ENCODE data around the gene LIPI.

The LIPI gene

DNA sequence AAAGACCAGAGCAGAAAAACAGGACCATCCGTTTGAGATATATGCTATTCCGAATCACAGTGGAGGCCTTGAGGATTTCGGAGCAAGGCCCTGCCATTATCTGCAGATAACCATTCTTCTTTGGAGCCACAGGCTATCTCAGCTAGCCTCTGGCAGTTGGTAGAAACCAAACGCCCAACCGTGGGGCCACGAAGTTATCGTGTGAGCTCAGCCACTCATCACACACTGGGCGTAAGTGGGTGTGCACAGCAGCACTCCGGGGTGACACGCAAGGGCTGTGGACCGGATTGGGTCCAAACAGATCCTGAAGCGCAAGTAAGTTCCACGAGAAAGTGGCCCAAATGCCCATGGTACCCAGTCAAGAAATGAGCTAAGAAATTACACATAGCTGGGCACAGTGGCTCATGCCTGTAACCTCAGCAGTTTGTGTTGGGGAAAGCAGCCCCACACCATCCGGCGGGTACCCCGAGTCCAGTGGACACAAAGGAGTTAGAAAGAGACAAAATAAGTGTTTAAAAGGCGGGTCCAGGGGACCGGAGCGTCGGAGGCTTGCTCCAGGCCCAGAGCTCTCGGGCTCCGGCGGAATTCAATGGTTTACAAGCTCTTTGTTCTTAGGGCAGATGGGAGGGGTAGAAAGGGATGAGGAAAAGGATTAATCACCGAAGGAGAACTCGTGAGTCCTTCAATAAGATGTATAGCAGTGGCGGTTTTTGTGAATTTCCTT lies 130.6 kb downstream of the LIPI start:
- Histone ChIP-seq H3K9me3 (ENCODE audit: severe bottlenecking) (no peaks in the 10 kb centered on the region), H3K27me3 (ENCODE audit: insufficient read depth, poor library complexity, severe bottlenecking) (no peaks in the 10 kb centered on the region), H3K36me3 (ENCODE audit: low read depth) (no peaks in the 10 kb centered on the region), H3K4me3 (ENCODE audit: severe bottlenecking) (no peak overlapping the region), H3K4me1 (ENCODE audit: insufficient read depth, poor library complexity, severe bottlenecking) (no peaks in the 10 kb centered on the region), H3K27ac (ENCODE audit: poor library complexity, severe bottlenecking) (no peak overlapping the region)
- ATAC-seq (ENCODE audit: low read depth) (no peak), DNase-seq (ENCODE audit: low spot score) (no peak)
- TF ChIP-seq, protein P1, sequence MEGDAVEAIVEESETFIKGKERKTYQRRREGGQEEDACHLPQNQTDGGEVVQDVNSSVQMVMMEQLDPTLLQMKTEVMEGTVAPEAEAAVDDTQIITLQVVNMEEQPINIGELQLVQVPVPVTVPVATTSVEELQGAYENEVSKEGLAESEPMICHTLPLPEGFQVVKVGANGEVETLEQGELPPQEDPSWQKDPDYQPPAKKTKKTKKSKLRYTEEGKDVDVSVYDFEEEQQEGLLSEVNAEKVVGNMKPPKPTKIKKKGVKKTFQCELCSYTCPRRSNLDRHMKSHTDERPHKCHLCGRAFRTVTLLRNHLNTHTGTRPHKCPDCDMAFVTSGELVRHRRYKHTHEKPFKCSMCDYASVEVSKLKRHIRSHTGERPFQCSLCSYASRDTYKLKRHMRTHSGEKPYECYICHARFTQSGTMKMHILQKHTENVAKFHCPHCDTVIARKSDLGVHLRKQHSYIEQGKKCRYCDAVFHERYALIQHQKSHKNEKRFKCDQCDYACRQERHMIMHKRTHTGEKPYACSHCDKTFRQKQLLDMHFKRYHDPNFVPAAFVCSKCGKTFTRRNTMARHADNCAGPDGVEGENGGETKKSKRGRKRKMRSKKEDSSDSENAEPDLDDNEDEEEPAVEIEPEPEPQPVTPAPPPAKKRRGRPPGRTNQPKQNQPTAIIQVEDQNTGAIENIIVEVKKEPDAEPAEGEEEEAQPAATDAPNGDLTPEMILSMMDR (IDR thresholded peaks at IDR 0.05; ENCODE audit: poor library complexity, severe bottlenecking): no peak

DNA sequence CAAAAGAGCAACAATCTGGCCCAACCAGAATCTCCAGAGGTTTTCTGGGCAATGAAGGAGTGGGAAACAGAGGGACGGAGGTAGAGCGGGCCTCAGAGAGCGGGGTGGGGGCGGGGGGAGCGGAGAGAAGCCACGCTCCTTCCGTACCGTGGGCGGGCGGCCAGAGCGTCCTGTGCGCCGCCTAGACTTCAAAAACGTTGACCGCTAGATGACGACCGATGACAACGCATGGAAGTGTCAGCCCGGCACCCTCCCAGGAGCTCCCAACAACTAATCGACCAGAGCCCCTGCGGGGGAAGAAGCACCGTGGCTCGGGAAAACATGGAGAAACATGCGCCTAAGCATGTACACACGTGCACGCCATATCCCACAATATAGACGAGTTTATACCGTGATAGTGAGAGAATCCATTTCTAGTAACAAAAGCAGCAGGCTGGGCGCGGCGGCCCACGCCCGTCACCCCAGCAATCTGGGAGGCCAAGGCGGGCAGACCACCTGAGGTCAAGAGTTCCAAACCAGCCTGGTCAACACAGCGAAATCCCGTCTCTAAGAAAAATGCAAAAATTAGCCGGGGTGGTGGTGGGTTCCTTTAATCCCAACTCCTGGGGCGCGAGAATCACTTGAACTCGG lies 131.9 kb downstream of the LIPI start:
- Histone ChIP-seq H3K4me1 (ENCODE audit: insufficient read depth, poor library complexity, severe bottlenecking) (no peaks in the 10 kb centered on the region), H3K36me3 (ENCODE audit: low read depth) (no peaks in the 10 kb centered on the region), H3K4me3 (ENCODE audit: severe bottlenecking) (no peak overlapping the region), H3K9me3 (ENCODE audit: severe bottlenecking) (no peaks in the 10 kb centered on the region), H3K27me3 (ENCODE audit: insufficient read depth, poor library complexity, severe bottlenecking) (no peaks in the 10 kb centered on the region), H3K27ac (ENCODE audit: poor library complexity, severe bottlenecking) (no peak overlapping the region)
- no peak for ATAC-seq (ENCODE audit: low read depth)
- DNase-seq (ENCODE audit: low spot score): no peak
- TF ChIP-seq, protein P1 (IDR thresholded peaks at IDR 0.05; ENCODE audit: poor library complexity, severe bottlenecking): no peak

DNA sequence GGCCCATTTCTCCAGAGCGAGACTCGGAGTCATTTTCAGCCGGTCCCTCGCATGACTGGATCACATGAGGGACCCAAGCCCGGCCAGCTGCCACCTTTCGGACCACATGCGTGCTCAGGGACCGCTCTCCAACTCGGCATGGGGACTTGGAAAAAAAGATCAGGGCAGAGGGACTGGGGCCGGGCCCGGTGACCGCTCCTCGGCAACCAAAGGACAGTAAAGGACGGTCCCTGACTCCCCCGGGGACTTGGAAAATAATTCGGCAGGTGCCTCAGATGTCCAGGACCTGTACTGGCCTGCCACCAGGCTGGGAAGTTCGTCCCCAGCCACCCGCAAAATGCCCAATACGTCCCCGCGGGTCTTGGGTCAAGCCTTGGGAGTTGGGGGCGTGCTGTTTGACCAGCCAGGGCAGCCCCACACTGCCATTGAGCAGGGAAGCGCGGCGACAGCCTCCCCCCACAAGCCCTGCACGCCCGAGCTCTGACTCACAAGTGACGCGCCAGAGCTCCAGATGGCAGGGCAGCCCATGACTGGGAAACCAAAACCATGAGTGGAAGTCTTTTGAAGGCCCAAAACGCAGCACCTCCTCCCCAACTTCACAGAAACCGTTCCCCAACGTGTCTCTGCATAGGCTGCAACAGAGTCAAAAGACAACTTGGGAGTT lies 134.5 kb downstream of the LIPI start:
- TF ChIP-seq, protein P1 (IDR thresholded peaks at IDR 0.05; ENCODE audit: poor library complexity, severe bottlenecking): no peak
- DNase-seq (ENCODE audit: low spot score) (no peak), ATAC-seq (ENCODE audit: low read depth) (no peak)
- Histone ChIP-seq H3K27me3 (ENCODE audit: insufficient read depth, poor library complexity, severe bottlenecking) (no peaks in the 10 kb centered on the region), H3K27ac (ENCODE audit: poor library complexity, severe bottlenecking) (no peak overlapping the region), H3K9me3 (ENCODE audit: severe bottlenecking) (no peaks in the 10 kb centered on the region), H3K4me3 (ENCODE audit: severe bottlenecking) (no peak overlapping the region), H3K4me1 (ENCODE audit: insufficient read depth, poor library complexity, severe bottlenecking) (no peaks in the 10 kb centered on the region), H3K36me3 (ENCODE audit: low read depth) (no peaks in the 10 kb centered on the region)

DNA sequence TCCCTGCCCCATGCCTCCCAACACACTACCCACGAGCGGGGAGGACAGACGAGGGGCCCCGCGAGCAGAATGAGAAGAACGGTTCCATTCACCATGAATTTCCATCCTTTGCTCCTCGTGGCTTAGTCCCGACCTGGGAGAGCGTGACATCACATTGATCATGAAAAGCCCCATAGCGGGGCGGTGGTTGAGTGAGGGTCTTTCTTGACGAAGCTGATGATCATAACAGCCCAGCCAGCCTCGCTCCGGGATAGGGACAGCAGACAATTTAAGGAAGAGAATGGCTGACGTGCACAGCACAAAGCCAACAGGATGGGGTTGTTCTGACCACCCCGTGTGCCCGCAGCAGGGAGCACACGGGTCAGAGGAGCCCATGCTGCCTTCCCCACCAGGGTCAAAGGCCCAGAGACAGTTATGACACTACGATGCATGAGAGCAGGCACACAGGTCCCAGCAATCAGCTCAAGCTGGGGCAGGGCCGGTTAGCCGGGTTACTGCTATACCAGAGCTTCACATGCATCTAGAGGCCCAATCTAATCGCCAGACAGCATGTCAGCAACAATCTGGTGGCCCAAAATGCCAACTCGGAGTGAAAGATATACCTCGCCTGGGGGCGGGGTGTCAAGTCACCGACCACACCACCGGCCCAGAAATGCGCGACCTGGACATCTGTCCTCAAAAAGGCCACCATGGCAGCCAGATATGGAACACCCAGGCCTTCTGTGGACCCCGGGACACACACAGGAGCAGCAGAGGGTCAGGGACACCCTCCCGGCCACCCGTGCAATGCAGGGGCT lies 135.2 kb downstream of the LIPI start:
- ATAC-seq (ENCODE audit: low read depth) (no peak), DNase-seq (ENCODE audit: low spot score) (no peak)
- Histone ChIP-seq H3K27ac (ENCODE audit: poor library complexity, severe bottlenecking) (no peak overlapping the region), H3K36me3 (ENCODE audit: low read depth) (no peaks in the 10 kb centered on the region), H3K27me3 (ENCODE audit: insufficient read depth, poor library complexity, severe bottlenecking) (no peaks in the 10 kb centered on the region), H3K4me3 (ENCODE audit: severe bottlenecking) (no peak overlapping the region), H3K9me3 (ENCODE audit: severe bottlenecking) (no peaks in the 10 kb centered on the region), H3K4me1 (ENCODE audit: insufficient read depth, poor library complexity, severe bottlenecking) (no peaks in the 10 kb centered on the region)
- TF ChIP-seq, protein P1 (IDR thresholded peaks at IDR 0.05; ENCODE audit: poor library complexity, severe bottlenecking): no peak
